HFFc6 (cell line): ENCODE results near the gene SRRT. TPM values are rescaled to one million over a fixed set of nuclear protein-coding genes. Genes with fewer than 3 reads are reported as not detected.

ENCODE experiments used
- DNase-seq: peaks from one replicate; pipeline ENCODE4 v3.0.0-alpha.2; 2018
- H3K27ac Mint-ChIP-seq: 2 replicates; pipeline ENCODE4 v1.8.0; 2020; ENCODE audit warnings: mild to moderate bottlenecking, mixed read lengths
- H3K27me3 Mint-ChIP-seq: 2 replicates; pipeline ENCODE4 v1.8.0; 2021; ENCODE audit warnings: mild to moderate bottlenecking, moderate library complexity, mixed read lengths; ENCODE audit not compliant: insufficient read depth
- H3K36me3 Mint-ChIP-seq: 2 replicates; pipeline ENCODE4 v1.8.0; 2021; ENCODE audit warnings: low read depth, mixed read lengths
- H3K4me1 Mint-ChIP-seq: 2 replicates; pipeline ENCODE4 v1.8.0; 2020; ENCODE audit warnings: low read depth, mixed read lengths
- H3K4me3 Mint-ChIP-seq: 2 replicates; pipeline ENCODE4 v1.8.0; 2020; ENCODE audit warnings: mild to moderate bottlenecking, moderate library complexity, mixed read lengths
- H3K9me3 Mint-ChIP-seq: 2 replicates; pipeline ENCODE4 v1.8.0; 2020; ENCODE audit warnings: mild to moderate bottlenecking, mixed read lengths
- CTCF ChIP-seq: fragments of 200-600 bp; sonication (generic); IDR thresholded peaks from 2 replicates; pipeline ENCODE4 v1.5.0; 2021; ENCODE audit warnings: antibody characterized with exemption, mild to moderate bottlenecking
- long read RNA-seq: library from polyadenylated mRNA; unstranded; transcript quantifications from one replicate; pipeline ENCODE4 v2.0.0, GENCODE V29; 2019
- total RNA-seq, 6 experiments: library from RNA; stranded (reverse); fragmentation: NEBNext Ultra II Directional; extraction: Animal tissue kit (Norgen Biotek cat#: 25700); gene quantifications; 2 replicates in 1 of 6; 3 replicates in 5 of 6; pipeline ENCODE4 v1.2.3, GENCODE V29; 2021

Gene SRRT, protein sequence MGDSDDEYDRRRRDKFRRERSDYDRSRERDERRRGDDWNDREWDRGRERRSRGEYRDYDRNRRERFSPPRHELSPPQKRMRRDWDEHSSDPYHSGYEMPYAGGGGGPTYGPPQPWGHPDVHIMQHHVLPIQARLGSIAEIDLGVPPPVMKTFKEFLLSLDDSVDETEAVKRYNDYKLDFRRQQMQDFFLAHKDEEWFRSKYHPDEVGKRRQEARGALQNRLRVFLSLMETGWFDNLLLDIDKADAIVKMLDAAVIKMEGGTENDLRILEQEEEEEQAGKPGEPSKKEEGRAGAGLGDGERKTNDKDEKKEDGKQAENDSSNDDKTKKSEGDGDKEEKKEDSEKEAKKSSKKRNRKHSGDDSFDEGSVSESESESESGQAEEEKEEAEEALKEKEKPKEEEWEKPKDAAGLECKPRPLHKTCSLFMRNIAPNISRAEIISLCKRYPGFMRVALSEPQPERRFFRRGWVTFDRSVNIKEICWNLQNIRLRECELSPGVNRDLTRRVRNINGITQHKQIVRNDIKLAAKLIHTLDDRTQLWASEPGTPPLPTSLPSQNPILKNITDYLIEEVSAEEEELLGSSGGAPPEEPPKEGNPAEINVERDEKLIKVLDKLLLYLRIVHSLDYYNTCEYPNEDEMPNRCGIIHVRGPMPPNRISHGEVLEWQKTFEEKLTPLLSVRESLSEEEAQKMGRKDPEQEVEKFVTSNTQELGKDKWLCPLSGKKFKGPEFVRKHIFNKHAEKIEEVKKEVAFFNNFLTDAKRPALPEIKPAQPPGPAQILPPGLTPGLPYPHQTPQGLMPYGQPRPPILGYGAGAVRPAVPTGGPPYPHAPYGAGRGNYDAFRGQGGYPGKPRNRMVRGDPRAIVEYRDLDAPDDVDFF
- 100 to 1,000 TPM; 111 to 154 (median 133) TPM for total RNA-seq
- long read RNA-seq, transcript SRRT-213 (20 exons, 2,905 nt): major isoform, 9 of 49 reads
- long read RNA-seq, transcript SRRT-215 (20 exons, 2,964 nt): minor isoform, 8 of 49 reads
- long read RNA-seq, partial matches to known transcripts: 23 of 49 reads
- long read RNA-seq, other reads (novel, unspliced or antisense): 1 of 49 reads

DNA sequence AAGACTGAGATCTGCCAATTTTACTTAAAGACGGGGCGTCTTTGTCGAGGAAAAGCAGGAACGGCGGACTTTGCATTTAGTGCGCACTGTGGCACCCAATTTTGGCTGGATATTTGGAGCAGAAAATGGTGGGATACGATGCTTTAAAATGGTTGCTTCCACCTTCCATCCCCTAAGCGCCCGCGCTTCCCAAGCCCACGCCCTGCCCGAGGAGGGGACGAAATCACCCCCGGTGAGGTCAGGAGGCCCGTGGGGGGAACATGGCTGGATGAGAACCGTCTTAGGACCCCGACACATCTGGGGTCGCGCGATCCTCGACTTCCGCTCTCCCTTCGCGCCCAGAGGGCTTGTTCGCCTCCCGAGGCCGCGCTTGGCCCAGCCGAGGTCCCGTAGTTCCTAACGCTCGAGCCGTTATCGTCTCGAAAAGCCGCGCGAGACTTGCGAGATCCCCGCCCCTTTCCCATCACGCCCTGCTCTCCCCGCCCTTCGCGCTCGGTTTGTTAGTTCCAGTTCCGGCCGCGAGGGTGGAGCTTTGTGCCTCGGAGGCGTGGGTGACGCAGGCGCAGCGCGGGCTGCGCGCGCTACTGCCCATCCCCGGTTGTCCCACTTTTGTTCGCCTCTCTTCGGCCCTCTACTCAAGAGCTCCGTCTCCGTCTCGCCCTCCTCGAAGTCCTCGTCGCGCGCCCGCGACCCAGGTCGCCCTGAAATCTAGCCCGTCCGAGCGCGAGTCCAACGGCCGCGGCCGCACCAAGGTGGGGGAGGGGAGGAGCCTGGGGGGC is at the start of gene SRRT:
TSS of gene SRRT (plus strand) at position 527 of the 779 bp plus-strand sequence. CDS start 488 bp downstream, outside the sequence.
- Mint-ChIP-seq H3K4me1 (peaks cover 57% of the 10 kb centered on the region), H3K27me3 (peaks cover 14% of the 10 kb centered on the region), H3K27ac (peak within 1 kb of the TSS; percentile 97), H3K9me3 (peaks cover 7% of the 10 kb centered on the region; the same call in 1 of the 2 replicates), H3K4me3 (peak within 1 kb of the TSS; percentile 99), H3K36me3 (peaks cover 66% of the 10 kb centered on the region)
- peak; percentile 72 for TF ChIP-seq CTCF
- peak; percentile 96 for DNase-seq

DNA sequence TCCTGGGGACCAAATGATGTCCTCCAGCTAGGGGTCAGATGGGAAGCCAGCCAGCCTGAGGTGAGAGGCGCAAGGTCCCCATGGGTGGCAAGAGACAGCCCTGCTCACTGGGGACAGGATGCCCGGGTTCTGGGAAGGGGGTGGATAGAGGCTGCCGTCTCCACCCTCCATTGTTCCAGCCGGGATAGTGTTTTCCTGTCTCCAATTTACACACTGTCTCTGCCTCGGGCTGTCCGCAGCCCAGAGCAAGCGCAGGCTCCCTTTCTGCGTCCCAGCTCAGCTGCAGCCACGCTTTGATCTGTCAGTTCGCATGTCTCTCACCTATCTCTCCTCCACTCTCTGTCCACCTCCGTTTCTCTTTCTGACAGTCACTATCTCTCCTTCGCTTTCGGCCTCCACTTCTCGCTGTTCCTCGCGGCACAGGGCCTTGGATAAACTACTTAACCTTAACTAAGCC is 49.7 kb upstream of the SRRT start:
- Mint-ChIP-seq H3K27me3 (peaks cover 24% of the 10 kb centered on the region), H3K27ac (no peak overlapping the region), H3K4me3 (peak overlapping the region; percentile 91), H3K9me3 (no peaks in the 10 kb centered on the region), H3K36me3 (no peaks in the 10 kb centered on the region), H3K4me1 (peaks cover 28% of the 10 kb centered on the region)
- no peak for TF ChIP-seq CTCF
- no peak for DNase-seq

- H3K36me3 Mint-ChIP-seq: no peaks in the 10 kb centered on the region
- peaks cover 28% of the 10 kb centered on the region for H3K4me1 Mint-ChIP-seq
- no peaks in the 10 kb centered on the region for H3K9me3 Mint-ChIP-seq
- peak; percentile 52 for TF ChIP-seq CTCF
- H3K27me3 Mint-ChIP-seq: peaks cover 27% of the 10 kb centered on the region
- peak overlapping the region; percentile 91 for H3K4me3 Mint-ChIP-seq
- peak overlapping the region; percentile 59 for H3K27ac Mint-ChIP-seq
- peak; percentile 49 for DNase-seq
These were observed 49.0 kb upstream of the SRRT start for GRCh38 chr7:100825751-100826513.

DNA sequence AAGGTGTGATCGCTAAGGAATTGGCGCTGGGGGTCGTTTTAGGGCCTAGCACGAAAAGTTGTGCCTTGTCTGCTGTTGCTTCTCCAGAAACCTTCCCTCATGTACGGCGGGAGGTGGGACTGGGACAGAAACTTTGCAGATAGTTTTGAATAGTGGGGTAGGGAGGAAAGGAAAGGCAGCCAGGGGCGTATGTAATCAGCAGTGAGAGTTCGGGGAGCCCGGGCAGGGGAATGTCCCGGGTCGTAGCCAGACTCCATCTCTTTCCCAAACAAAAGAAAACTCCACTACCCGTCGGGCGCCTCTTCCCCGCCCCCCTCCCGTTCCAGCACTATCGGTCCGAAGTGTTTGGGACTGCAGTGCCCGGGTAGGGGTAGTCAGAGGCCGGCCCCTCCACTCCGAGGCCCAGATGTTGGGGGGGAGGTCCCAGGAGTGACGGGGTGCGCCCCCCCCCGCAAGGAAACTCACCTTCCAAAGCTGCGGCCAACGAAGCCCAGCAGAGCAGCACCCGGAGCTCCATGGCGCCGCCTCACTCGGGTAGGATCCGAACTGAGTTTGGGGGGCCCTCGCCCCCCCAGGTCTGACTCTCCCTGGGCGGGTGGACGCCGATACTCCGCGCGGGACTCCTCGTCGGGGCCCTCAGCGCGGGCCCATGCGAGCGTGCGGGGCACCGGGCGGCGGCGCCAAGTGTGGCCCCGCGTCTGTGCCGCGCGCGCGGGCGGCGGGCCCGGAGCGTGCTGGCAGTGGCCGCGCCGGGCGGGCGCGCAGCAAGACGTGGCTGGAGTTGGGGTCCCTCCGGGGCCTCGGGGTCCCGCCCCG is 48.2 kb upstream of the SRRT start:
- Mint-ChIP-seq H3K27me3 (peaks cover 29% of the 10 kb centered on the region), H3K36me3 (no peaks in the 10 kb centered on the region), H3K9me3 (no peaks in the 10 kb centered on the region), H3K4me1 (peaks cover 28% of the 10 kb centered on the region), H3K27ac (peak overlapping the region; percentile 59), H3K4me3 (peak overlapping the region; percentile 91)
- TF ChIP-seq CTCF: no peak
- no peak for DNase-seq
